Left colon (tissue), 2 donors: Measurements from ENCODE around the gene CYP2A13. TPM values are rescaled to one million over a fixed set of nuclear protein-coding genes. Genes with fewer than 3 reads are reported as not detected.
"Not testable (repeated sequence)": the region's sequence is repeated elsewhere in the genome, so short reads cannot be mapped to it uniquely, and the experiment has no call there.

Source experiments
- ATAC-seq: fragments of 200-7000 bp; cut with Tn5 transposase; one replicate; pipeline ENCODE4 v1.9.1; 2020; ENCODE audit warnings: mild to moderate bottlenecking, moderate library complexity
- DNase-seq, 2 donors: peaks; one replicate each; pipeline ENCODE4 v3.0.0-alpha.2; 2020
- intact Hi-C, 2 donors: fragments of 100-400 bp; cut with DNase I in 1 of 2; cut with micrococcal nuclease in 1 of 2; formaldehyde crosslinking; loops; one replicate each; pipeline versions ENCODE4 v1.11.2 to v1.14.0; 2022; cut with DNase I, micrococcal nuclease
- total RNA-seq, 2 donors: library from RNA; stranded (reverse); fragmentation: NEBNext Ultra II Directional; extraction: Animal tissue kit (Norgen Biotek cat#: 25700); gene quantifications; one replicate each; pipeline ENCODE4 v1.2.1, GENCODE V29; 2021
- donor health status: DM: no; HTN: no; CAD: no.
- donor health status: DM: yes; HTN: yes; CAD: no.

CYP2A13 gene
- total RNA-seq, 2 donors from 2014 or later: not detected

GRCh38 chr19:41112728-41113290 is 24.6 kb downstream of the CYP2A13 start:
- ATAC-seq (no peak), DNase-seq (no peak)
- intact Hi-C loops: no loop called here

GRCh38 chr19:41114132-41114531 is 25.9 kb downstream of the CYP2A13 start, which contains the start of gene CYP2F1:
CYP2F1 (plus strand) TSS chr19:41114432; CDS start chr19:41116189, 1,757 bp downstream.
- intact Hi-C loops: no loop called here
- ATAC-seq (no peak), DNase-seq (no peak)

- DNase-seq (no peak), ATAC-seq (no peak)
- intact Hi-C loops: no loop called here
Observed at GRCh38 chr19:41116261-41116660, 28.0 kb downstream of the CYP2A13 start.

GRCh38 chr19:41120929-41121911 is 33.0 kb downstream of the CYP2A13 start:
- DNase-seq, intact Hi-C loops, ATAC-seq: not testable (repeated sequence)

GRCh38 chr19:41122846-41123245 is 34.6 kb downstream of the CYP2A13 start:
- DNase-seq, ATAC-seq, intact Hi-C loops: not testable (repeated sequence)

- no peak for ATAC-seq
- intact Hi-C loops: no loop called here
- no peak for DNase-seq
Observed at GRCh38 chr19:41123716-41124294, 35.6 kb downstream of the CYP2A13 start.

GRCh38 chr19:41126765-41127203 is 38.5 kb downstream of the CYP2A13 start:
- DNase-seq (peak in 1 of 2 donors; percentile 44), ATAC-seq (peak; percentile 2)
- intact Hi-C loops: not testable (repeated sequence)

- DNase-seq, ATAC-seq, intact Hi-C loops: not testable (repeated sequence)
Observed at GRCh38 chr19:41127362-41127761, 39.1 kb downstream of the CYP2A13 start.

GRCh38 chr19:41127801-41128300 is 39.6 kb downstream of the CYP2A13 start:
- peak; percentile 97 for ATAC-seq

GRCh38 chr19:41128692-41129091 is 40.4 kb downstream of the CYP2A13 start:
- no peak for DNase-seq
- intact Hi-C loops: no loop called here
- no peak for ATAC-seq

More at GRCh38 chr19:41127801-41128300, 39.6 kb downstream of the CYP2A13 start:
- peak; percentile 88 to 90 for DNase-seq
- intact Hi-C loops: not testable (repeated sequence)

GRCh38 chr19:41131186-41131585 is 42.9 kb downstream of the CYP2A13 start:
- intact Hi-C loops: no loop called here
- ATAC-seq (no peak), DNase-seq (no peak)

- intact Hi-C loops: no loop called here
- DNase-seq (no peak), ATAC-seq (no peak)
Observed at GRCh38 chr19:41133260-41133659, 45.0 kb downstream of the CYP2A13 start.

GRCh38 chr19:41134616-41135015 is 46.4 kb downstream of the CYP2A13 start:
- intact Hi-C loops: loop anchor here in 1 of 2 donors (5.0 kb wide), 1 partner anchor 472 kb away; no protein-coding TSS in a partner anchor
- no peak for ATAC-seq
- DNase-seq: no peak

- peak; percentile 59 to 63 for DNase-seq
- intact Hi-C loops: loop anchor here in 1 of 2 donors (5.0 kb wide), 1 partner anchor 473 kb away; no protein-coding TSS in a partner anchor
- ATAC-seq: peak; percentile 95
Observed at GRCh38 chr19:41135390-41136384, 47.4 kb downstream of the CYP2A13 start.

- intact Hi-C loops: loop anchor here in 1 of 2 donors (5.0 kb wide), 1 partner anchor 475 kb away; no protein-coding TSS in a partner anchor
- DNase-seq (no peak), ATAC-seq (no peak)
Observed at GRCh38 chr19:41136636-41137455, 48.6 kb downstream of the CYP2A13 start.

- intact Hi-C loops: loop anchor here in 1 of 2 donors (5.0 kb wide), 1 partner anchor 167 kb away; no protein-coding TSS in a partner anchor
- DNase-seq: peak; percentile 82 to 96
Observed at GRCh38 chr19:41144403-41144802, 56.2 kb downstream of the CYP2A13 start.

More at GRCh38 chr19:41144403-41144802, 56.2 kb downstream of the CYP2A13 start:
- peak; percentile 94 for ATAC-seq
